HG02588 (cell line): ENCODE results near the gene CFAP58.
"Not testable (repeated sequence)": the region's sequence is repeated elsewhere in the genome, so short reads cannot be mapped to it uniquely, and the experiment has no call there.

ENCODE experiments used
- ATAC-seq: cut with Tn5 transposase; IDR thresholded peaks from one replicate; pipeline ENCODE4 v1.9.1; 2021; ENCODE audit warnings: mild to moderate bottlenecking, moderate library complexity; ENCODE audit not compliant: unreplicated experiment

Gene CFAP58

DNA sequence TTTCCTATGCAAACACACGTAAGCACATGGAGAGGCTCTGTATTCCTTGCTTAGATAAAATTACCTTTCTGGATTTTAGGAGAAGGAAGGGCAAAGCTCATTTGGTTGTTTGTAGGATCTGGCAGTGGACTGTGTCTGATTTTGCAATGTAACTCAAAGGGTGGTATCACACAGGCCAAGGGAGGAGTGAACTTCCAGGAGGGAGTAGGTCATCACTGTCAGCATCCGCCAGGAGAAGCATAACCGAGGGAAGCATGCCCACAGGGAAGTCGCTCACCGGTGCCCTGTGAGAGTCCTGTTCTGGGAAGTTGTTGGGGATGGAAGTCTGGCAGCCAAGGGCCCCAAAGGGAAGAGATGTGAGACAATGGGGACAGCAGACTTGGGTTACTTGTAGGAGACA lies 74.4 kb downstream of the CFAP58 start:
- ATAC-seq: no peak

DNA sequence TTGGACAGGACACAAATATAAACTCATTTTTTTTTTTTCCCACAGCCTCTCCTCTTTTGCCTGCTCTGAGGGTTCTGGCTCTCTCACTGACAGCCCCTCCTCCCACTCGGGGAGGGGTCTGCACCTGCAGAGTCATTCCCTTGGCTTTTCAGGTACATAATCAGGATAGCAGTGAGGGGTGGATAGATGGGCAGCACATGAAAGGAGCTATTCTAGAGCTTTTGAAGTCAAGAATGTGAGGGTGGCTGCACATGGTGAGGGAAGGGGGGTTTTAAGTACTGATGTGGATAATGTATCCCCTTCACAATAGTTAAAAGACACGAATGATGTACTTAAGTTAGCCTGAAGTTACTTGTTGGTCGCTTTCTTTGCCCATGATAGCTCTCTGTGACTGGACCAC lies 76.2 kb downstream of the CFAP58 start:
- ATAC-seq: no peak

DNA sequence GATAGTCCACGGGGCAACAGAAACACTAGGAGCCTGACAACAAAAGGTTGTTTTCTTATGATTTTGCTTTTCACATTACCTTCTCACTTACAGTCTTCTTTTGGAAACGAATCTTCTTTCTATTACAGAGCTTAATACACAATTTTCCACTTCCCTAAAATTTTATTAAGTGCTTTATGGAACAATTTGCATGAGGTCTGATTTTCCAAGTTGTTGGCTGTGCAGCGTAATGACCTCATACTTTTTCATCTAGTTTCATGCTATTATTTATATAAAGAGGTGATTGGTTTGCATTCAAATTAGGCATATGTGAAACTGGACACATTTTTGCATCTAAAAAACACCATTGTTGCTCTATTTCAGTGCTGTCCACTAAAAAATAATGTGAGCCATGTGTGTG lies 76.7 kb downstream of the CFAP58 start:
- ATAC-seq: no peak

DNA sequence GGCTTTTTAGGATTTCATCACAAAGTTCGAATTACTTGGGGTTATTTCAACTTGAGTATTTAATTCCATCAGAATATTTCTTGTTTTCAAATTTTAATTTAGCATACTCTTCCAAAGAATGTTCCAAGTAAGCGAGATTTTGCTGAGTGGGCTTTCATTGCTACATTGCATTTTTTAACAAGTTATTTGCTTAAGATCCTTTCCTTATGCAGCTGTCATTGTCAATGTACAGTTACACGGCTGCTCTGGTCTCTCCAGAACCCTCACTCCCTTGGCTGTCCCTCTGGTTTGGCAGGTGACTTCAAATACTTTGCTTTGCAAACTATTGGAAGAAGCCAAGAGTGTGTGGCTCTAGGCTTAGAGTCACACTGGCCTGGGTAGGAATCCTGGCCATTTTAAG lies 80.0 kb downstream of the CFAP58 start:
- ATAC-seq: no peak

DNA sequence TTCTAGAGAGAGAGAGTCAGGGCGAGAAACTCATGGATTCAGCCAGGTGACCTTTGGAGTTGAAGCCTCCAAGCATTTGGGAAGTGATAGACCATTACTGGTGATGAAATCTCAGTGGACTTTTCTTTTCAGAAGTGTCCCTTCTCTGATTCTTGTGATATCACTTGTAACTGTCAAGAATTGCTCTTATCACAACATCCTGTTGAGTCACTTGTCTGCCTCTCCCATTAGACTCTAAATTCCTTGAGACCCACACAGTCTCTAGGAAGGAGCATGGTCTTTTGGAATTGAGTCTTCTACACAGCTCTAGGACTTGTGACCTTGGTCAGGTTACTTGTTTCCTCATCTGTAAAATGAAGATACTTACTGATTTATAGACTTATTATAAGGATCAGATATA lies 81.0 kb downstream of the CFAP58 start:
- ATAC-seq: no peak

DNA sequence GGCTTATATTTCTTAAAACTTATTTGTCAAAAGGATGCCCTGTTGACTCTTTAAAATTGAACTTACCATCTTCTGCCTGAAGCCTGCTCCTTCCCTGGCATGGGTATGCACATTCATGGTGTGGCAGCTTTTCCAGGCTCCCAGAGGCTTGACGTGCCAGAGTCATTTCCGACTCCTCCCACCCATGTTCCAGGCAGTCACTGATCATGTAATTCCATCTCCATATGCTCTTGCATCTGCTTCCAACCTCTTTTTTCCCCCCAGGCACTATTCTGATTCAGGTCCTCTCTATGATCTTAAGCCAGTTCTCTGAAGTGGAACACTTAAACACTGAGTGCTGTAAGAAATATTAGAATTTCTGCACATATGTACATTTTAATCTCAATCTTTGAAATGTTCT lies 82.2 kb downstream of the CFAP58 start:
- ATAC-seq: no peak

DNA sequence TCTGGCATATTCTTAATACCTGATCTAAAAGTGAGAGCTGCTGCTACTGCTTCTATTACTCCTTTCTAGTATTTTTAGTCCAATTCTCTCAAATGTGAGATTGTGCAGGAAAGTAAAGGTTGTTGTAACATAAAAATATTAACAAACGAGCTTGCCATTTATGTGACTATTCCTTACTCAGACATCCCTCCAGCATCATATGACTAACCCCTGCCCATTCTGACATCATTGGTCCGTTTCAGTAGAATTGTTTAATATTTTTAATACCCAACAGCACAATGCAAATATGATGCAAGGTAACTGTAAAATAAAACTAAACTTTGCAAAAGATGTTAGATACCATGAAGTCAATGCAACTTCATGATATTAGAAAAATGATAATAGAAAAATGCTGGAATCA lies 83.6 kb downstream of the CFAP58 start:
- ATAC-seq: no peak

DNA sequence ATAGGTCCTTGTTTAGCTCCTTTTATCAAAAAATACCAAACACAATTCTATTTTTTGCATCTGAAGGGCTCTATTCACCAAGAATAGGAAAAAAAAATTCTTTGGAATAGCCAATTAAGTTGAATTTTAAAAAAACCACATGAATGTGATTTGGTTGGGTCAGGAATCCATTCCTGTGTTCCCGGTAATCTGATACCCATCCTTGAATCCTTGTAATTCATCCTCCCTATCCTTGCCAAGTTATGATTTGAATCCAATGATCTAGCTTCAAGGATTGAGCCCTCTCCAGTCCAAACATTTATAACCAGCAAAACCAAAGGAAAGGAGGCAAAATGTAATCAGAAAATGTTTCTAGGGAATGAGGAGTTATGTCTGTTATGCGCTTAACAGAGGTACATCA lies 86.6 kb downstream of the CFAP58 start:
- no peak for ATAC-seq

DNA sequence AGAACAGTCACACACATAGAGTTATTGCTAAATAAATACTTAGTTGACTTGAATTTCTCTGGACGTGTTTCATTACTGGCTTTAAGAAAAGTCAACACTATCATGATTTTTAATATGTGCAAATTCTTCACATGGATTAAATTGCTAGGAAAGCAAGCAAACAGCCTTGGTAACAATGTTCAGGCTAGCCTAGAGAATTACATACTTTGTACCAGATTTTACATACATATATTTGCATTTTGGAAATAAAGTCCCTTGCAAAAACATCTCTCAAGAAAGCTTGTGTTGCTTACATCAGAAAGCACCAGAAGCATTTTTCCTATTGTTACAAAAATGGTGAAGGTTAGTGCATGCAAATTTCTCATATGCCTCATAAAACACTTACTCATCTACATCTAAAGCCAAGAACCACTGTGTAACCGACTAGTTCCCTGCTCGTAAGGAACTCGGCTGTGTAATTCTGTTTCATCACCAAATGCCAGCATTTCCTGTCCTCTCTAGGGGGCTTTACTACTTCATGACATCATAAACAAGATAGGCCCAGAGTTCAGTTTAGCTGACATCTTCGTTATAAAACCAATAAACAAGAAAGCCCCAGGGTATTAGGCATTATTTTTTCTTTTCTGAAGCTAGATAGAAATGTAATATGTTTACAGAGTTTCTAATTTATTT lies 87.8 kb downstream of the CFAP58 start:
- no peak for ATAC-seq

DNA sequence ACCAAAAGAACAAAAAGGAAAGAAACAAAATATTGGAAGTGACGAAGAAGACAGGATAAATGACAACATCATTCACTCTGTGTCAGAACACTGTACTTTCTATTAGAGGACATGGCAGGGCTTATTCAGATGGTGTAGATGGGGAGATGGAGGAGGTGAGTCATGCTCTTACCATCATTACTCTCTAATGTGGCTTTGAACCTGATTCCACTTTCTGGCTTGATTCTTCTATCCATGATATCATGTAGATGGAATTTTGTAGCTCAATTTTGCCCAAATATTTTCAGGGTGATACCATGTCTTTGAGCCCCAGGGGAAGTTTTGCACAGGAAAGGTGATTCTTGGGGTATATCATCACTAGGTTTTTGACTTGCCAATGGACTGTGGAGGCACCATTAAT lies 91.7 kb downstream of the CFAP58 start:
- ATAC-seq: no peak

DNA sequence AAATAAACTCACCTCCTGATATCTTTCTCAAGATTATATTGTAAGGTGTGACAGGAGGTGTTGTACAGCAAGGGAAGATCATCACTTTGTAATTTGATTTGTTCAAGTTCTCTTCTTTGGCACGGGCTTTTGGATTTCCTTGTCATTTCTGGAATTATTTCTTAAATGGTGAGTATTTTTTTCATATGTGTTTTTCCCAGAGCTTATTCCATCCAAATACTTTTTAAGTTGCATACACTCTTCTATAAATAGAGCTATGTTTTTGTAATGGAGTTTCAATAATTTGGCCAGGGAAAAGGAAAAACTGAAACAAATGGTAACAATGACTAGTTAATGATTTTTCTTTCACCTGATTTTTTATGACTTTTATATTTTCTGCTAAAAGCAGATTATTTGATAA lies 92.5 kb downstream of the CFAP58 start:
- ATAC-seq: no peak

DNA sequence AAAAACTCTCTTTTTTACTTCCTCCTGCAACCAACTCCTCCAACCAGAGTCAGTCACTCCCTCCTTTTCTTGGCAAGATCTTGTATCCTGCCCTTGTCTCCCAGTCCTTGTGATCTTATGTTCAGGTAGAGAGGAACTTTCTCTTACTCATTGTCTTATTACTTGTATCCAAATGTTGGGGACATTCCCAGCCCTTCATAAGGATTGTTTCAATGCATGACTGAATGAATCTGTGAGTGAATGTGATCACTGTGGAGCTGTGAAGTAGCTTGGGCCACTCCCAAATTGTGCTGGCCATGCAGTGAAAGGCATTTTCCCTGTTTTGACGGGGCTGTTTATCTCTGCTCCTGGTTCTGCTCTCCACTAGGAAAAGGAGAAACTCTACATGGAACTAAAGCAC lies 93.7 kb downstream of the CFAP58 start:
- ATAC-seq: no peak

DNA sequence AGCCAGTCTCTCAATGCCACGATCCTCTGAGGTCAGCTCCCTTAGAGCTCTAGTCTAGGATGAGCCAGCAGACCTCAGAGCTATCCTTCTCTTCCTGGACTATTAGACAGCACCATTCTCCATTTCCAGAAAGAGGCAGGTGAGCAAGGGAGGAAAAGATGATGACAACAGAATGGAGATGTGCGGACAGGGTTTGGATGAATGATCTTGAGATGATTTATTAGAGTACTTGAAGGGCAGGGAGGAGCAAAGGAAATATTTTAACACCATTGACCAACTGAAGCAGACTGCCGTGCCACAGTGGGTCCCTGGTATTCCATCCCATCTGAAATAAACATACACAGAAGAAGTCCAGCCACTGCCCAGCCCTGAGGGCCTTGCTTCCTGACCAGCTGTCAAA lies 94.3 kb downstream of the CFAP58 start:
- ATAC-seq: no peak

DNA sequence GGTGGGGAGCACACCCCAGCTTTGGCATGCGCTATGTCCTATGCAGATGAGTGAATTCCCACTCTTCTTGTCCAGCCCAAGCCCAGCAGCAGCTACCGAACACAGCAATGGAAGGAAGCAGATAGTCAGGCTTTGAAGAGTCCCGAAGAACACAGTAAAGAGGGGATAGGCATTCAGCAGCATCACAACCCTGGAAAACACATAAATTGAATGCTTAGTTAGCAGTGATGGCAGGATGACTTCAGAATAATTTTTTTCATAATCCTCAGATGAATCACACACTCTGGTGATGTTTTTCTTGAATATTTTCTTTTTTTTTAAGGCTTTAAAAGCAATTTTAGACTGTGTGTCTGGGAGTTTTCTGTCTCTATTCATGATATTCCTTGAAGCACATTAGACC lies 95.8 kb downstream of the CFAP58 start:
- no peak for ATAC-seq

DNA sequence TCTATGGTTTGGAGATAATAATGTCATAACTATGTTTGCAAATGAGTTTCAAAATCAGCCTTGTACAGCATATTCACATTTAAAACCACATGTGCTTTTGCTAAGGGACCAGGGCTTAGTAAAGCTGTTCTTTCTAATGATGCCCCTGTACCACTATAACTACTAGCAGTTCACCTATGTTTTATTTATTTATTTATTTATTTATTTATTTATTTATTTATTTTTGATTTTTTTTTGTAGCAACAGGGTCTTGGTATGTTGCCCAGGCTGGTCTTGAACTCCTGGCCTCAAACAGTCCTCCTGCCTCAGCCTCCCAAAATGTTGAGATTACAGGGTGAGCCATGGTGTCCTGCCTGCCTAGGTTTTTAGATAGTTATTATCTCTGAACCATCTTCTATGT lies 96.9 kb downstream of the CFAP58 start:
- ATAC-seq: no peak

DNA sequence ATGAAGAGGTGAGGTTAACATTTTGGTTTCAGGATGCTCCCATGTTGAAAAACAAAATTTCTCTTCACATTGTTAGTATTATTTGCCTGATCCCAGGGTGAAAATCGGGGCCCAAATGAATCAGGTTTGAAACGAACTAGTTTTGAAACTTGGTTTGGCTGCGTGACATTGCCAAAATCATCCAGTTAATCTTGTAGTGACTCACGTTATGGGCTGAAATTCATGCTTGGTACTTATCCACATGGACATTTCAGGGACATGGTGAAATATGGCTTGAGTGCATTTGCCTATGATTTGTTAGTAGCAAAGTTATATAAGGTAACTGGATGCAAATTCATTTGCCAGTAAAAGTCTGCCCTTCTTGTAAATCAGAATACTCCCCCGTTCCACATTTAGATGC lies 97.3 kb downstream of the CFAP58 start:
- ATAC-seq: no peak

DNA sequence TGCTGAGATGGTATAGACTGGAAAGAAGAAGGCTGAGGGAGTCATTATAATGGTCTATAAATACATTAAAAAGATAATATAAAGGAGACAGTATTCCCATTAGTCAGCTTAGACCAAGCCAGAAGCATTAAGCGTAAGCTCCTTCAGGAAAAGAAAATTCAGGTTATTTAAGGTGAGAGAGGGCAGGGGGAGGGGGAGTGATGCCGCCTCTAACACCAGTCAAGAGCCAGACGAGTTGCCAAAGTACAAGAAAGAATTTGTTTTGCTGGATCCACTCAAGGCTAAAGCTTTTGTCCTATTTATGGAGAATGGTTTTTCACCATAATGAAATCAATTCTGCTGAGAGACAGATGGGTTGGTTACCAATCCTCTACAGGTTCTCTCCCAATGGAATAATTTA lies 99.3 kb downstream of the CFAP58 start:
- no peak for ATAC-seq

DNA sequence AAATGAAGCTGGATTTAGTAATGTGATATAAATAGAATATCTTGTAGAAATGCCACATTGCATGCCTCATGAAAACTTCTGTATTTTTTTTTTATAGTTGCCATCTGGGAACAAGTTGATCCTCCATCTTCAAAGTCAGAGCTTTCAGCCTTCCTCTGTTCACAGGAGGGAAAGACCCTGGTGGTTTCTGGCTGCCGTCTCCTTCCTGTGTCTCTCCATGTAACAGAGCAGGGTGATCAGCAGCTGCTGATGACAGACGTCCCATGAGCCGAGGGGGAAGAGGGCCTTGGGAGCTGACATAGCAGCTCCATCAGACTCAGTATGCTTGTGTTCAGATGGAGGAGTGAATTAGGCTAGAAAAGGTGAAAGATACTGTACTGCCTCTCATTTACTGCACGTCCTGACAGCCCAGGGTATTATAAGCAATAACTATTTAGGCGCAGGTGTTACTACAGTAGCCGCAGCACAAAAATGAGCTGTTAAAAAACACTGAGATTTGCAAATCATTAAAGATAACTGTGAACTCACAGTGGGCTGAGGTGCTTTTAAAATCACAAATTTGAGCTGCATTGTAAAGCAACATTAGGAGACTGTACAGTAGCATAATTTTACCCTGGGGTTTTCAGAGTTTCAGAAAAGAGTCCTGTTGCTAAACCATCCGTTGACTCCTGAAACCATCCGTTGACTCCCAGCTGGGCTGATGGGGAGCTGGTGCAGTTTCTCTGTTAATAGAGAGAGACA lies 103.3 kb downstream of the CFAP58 start:
- ATAC-seq: peak; percentile 92

DNA sequence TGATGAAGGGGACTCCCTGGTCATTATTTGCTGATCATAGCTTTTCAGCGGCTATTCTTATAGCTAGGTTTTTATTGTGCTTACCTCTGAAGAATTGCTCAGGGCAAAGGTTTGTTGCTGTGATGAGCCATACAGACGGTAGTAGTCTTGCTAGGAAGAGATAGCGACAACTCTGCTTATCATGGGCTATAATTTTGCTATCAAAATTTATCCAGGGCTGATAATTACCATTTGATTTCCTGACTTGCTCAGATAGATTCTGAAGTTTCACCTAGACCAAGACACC lies 103.9 kb downstream of the CFAP58 start:
- ATAC-seq: no peak

DNA sequence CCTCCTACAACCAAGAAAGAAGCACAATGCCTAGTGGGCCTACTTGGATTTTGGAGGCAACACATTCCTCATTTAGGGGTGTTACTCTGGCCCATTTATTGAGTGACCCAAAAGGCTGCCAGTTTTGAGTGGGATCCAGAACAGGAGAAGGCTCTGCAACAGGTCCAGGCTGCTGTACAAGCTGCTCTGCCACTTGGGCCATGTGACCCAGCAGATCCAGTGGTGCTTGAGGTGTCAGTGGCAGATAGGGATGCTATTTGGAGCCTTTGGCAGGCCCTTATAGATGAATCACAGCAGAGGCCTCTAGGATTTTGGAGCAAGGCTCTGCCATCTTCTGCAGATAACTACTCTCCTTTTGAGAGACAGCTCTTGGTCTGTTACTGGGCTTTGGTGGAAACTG lies 111.9 kb downstream of the CFAP58 start:
- not testable (repeated sequence) for ATAC-seq

DNA sequence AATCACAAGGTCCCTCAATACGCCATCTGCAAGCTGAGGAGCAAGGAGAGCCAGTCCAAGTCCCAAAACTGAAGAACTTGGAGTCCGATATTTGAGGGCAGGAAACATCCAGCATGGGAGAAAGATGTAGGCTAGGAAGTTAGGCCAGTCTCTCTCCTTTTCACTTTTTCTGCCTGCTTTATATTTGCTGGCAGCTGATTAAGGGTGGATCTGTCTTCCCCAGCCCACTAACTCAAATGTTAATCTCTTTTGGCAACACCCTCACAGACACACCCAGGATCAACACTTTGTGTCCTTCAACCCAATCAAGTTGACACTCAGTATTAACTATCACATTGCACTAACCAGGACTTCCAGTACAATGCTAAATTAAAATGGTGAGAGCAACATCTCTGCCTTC lies 115.2 kb downstream of the CFAP58 start:
- not testable (repeated sequence) for ATAC-seq

DNA sequence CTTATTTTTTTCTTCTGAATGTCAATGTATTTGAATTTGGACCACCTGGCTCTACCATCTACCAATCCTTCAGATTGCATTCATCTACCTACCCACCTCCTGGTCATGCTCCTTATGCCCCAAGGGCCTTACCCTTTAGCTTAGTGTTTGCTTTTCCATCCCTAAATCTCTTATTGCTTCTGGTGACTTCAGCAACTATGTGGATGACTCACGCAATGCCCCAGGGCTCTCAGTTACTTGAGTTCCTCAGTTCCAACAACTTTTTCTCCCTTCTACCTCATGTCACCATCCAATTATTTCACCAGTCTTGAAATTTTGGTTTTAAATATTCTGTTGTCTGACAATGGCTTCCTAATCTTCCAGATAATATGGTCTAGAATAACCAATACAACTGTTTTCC lies 118.9 kb downstream of the CFAP58 start:
- no peak for ATAC-seq
